CD1c-positive myeloid dendritic cell (primary cell): ENCODE measurements around the gene SCN2B.
"Not testable (repeated sequence)": the region's sequence is repeated elsewhere in the genome, so short reads cannot be mapped to it uniquely, and the experiment has no call there.

Source experiments
- DNase-seq: peaks from one replicate; pipeline ENCODE4 v3.0.0-alpha.2; 2016; ENCODE audit errors: extremely low spot score

Gene SCN2B

GRCh38 chr11:118206391-118207031 is 30.1 kb upstream of the SCN2B start:
- DNase-seq, result peak; percentile 65

GRCh38 chr11:118205606-118206378 is 29.4 kb upstream of the SCN2B start:
- DNase-seq, result no peak

- no peak for DNase-seq
These were observed 26.4 kb upstream of the SCN2B start for GRCh38 chr11:118202599-118203422.

- no peak for DNase-seq
These were observed 25.5 kb upstream of the SCN2B start for GRCh38 chr11:118201966-118202365.

GRCh38 chr11:118200901-118201680 is 24.7 kb upstream of the SCN2B start:
- DNase-seq, result peak; percentile 59

- DNase-seq, result no peak
These were observed 24.1 kb upstream of the SCN2B start for GRCh38 chr11:118200497-118200896.

GRCh38 chr11:118199135-118199534 is 22.7 kb upstream of the SCN2B start:
- no peak for DNase-seq

- peak; percentile 78 for DNase-seq
These were observed 21.9 kb upstream of the SCN2B start for GRCh38 chr11:118198370-118198769.

- no peak for DNase-seq
These were observed 18.6 kb upstream of the SCN2B start for GRCh38 chr11:118194835-118195627.

- no peak for DNase-seq
These were observed 17.6 kb upstream of the SCN2B start for GRCh38 chr11:118193910-118194566.

- DNase-seq, result not testable (repeated sequence)
These were observed 16.4 kb upstream of the SCN2B start for GRCh38 chr11:118192817-118193216.

- not testable (repeated sequence) for DNase-seq
These were observed 14.6 kb upstream of the SCN2B start for GRCh38 chr11:118190942-118191506.

GRCh38 chr11:118186346-118187107 is 10.1 kb upstream of the SCN2B start:
- peak; percentile 80 for DNase-seq

GRCh38 chr11:118184784-118185579 is 8.5 kb upstream of the SCN2B start:
- peak; percentile 83 for DNase-seq

GRCh38 chr11:118183691-118184090 is 7.3 kb upstream of the SCN2B start:
- peak; percentile 80 for DNase-seq

GRCh38 chr11:118180300-118180703 is 3.9 kb upstream of the SCN2B start:
- DNase-seq, result peak; percentile 19

GRCh38 chr11:118176778-118177134 is 317 bp upstream of the SCN2B start:
- DNase-seq, result no peak
